ENCODE data around the gene ACTN1.

GRCh38 chr14:68865542-68865941 lies 113.6 kb downstream of the ACTN1 start:
- TF ChIP-seq CTCF (IDR thresholded peaks at IDR 0.05) (no peak), ZFX (IDR thresholded peaks at IDR 0.05; ENCODE audit: borderline replicate concordance) (no peak)

All from 22Rv1 (cell line).